OCI-LY1 (cell line): ENCODE results near the gene ELMO1.
A peak's percentile ranks its signal among the peaks of the same experiment; 100 is the strongest.

ENCODE experiments used
- H2AFZ ChIP-seq: fragments of 200-600 bp; sonication (generic), shearing (Covaris generic); 2 replicates; pipeline ENCODE4 v1.6.0; 2014; ENCODE audit warnings: antibody characterized with exemption, mild to moderate bottlenecking, low read length
- H3F3A ChIP-seq: fragments of 200-600 bp; sonication (generic), shearing (Covaris generic); 2 replicates; pipeline ENCODE4 v1.6.0; 2014; ENCODE audit warnings: mild to moderate bottlenecking, antibody characterized with exemption, low read length, moderate library complexity; ENCODE audit not compliant: insufficient read depth
- H3K27ac ChIP-seq: fragments of 200-600 bp; sonication (generic); 2 replicates; pipeline ENCODE4 v1.5.1; 2014; ENCODE audit warnings: low read length, mixed run types, mild to moderate bottlenecking, low read depth; ENCODE audit not compliant: poor library complexity, severe bottlenecking
- H3K27me3 ChIP-seq: fragments of 200-600 bp; sonication (generic); 2 replicates; pipeline ENCODE4 v1.6.0; 2014; ENCODE audit warnings: antibody characterized with exemption, mild to moderate bottlenecking, low read length, moderate library complexity; ENCODE audit not compliant: insufficient read depth
- H3K36me3 ChIP-seq: fragments of 200-600 bp; sonication (generic); 2 replicates; pipeline ENCODE4 v1.6.1; 2014; ENCODE audit warnings: mild to moderate bottlenecking, antibody characterized with exemption, low read length, moderate library complexity, mixed read lengths; ENCODE audit not compliant: insufficient read depth
- H3K4me1 ChIP-seq: fragments of 200-600 bp; sonication (generic); 2 replicates; pipeline ENCODE4 v1.5.1; 2014; ENCODE audit warnings: mild to moderate bottlenecking, low read length, moderate library complexity; ENCODE audit not compliant: insufficient read depth, severe bottlenecking
- H3K4me2 ChIP-seq: fragments of 200-600 bp; sonication (generic), shearing (Covaris generic); 2 replicates; pipeline ENCODE4 v1.6.1; 2014; ENCODE audit warnings: low read length
- H3K4me3 ChIP-seq: fragments of 200-600 bp; sonication (generic); 2 replicates; pipeline ENCODE4 v1.5.1; 2014; ENCODE audit warnings: low read length, low read depth, mild to moderate bottlenecking, mixed read lengths; ENCODE audit not compliant: poor library complexity, severe bottlenecking
- H3K79me2 ChIP-seq: fragments of 200-600 bp; shearing (Covaris generic); 2 replicates; pipeline ENCODE4 v1.6.1; 2016; ENCODE audit warnings: mixed run types, low read length, mixed read lengths; ENCODE audit not compliant: insufficient read depth
- H3K9ac ChIP-seq: fragments of 200-600 bp; sonication (generic), shearing (Covaris generic); 2 replicates; pipeline ENCODE4 v1.6.1; 2014; ENCODE audit warnings: mild to moderate bottlenecking, low read length, mixed read lengths
- H3K9me2 ChIP-seq: fragments of 200-600 bp; sonication (generic), shearing (Covaris generic); 2 replicates; pipeline ENCODE4 v1.6.1; 2014; ENCODE audit warnings: low read depth, mild to moderate bottlenecking, low read length, mixed read lengths
- H3K9me3 ChIP-seq: fragments of 200-600 bp; shearing (Covaris generic); 2 replicates; pipeline ENCODE4 v1.6.1; 2014; ENCODE audit warnings: low read length, mixed read lengths
- H4K20me1 ChIP-seq: fragments of 200-600 bp; sonication (generic), shearing (Covaris generic); 2 replicates; pipeline ENCODE4 v1.6.0; 2016; ENCODE audit warnings: mild to moderate bottlenecking, low read length; ENCODE audit not compliant: insufficient read depth
- EZH2 ChIP-seq: fragments of 200-600 bp; sonication (generic), shearing (Covaris generic); IDR thresholded peaks from 2 replicates; pipeline ENCODE4 v1.8.0; 2017; ENCODE audit warnings: borderline replicate concordance, mixed run types, mild to moderate bottlenecking, antibody characterized with exemption, low read length, moderate library complexity, mixed read lengths
- TF ChIP-seq, protein P1 (sequence below): fragments of 200-600 bp; sonication (generic), shearing (Covaris generic); IDR thresholded peaks from 2 replicates; pipeline ENCODE4 v1.5.1; 2017; ENCODE audit warnings: mild to moderate bottlenecking, antibody characterized with exemption, low read length, moderate library complexity, mixed read lengths

Gene ELMO1

DNA sequence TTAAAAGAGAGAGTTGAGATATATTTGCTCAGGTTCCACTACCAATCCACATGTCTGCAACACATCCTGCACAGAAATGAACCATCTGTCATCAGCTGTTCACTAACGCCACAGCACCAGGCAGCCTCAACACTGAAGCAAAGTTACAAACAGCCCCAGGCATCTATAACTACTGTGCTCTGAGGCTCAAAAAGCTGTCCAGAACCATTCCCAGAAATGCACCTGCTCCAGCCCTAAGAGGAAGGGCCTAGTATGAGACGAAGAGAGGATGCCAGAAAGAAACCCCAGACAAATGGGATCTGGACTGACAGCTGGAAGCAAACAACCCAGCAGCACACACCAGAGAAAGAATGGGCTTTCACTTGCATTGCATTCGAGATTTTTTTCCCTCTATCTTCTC, 159.3 kb downstream of the ELMO1 start:
- Histone ChIP-seq H3K27ac (peak overlapping the region; percentile 77), H3K9me2 (no peaks in the 10 kb centered on the region), H3K4me3 (no peak overlapping the region), H3K9ac (peak overlapping the region; percentile 15; the same call in 1 of the 2 replicates), H3K36me3 (peaks cover 18% of the 10 kb centered on the region), H3K4me2 (peak overlapping the region; percentile 19; the same call in 1 of the 2 replicates), H3F3A (0 out of 2 replicates have a peak, but pooled peaks cover 8% of the 10 kb centered on the region), H3K27me3 (no peaks in the 10 kb centered on the region), H4K20me1 (no peaks in the 10 kb centered on the region), H2AFZ (no peak overlapping the region), H3K4me1 (peaks cover 71% of the 10 kb centered on the region), H3K9me3 (no peaks in the 10 kb centered on the region), H3K79me2 (peaks cover 61% of the 10 kb centered on the region)
- TF ChIP-seq, protein P1, sequence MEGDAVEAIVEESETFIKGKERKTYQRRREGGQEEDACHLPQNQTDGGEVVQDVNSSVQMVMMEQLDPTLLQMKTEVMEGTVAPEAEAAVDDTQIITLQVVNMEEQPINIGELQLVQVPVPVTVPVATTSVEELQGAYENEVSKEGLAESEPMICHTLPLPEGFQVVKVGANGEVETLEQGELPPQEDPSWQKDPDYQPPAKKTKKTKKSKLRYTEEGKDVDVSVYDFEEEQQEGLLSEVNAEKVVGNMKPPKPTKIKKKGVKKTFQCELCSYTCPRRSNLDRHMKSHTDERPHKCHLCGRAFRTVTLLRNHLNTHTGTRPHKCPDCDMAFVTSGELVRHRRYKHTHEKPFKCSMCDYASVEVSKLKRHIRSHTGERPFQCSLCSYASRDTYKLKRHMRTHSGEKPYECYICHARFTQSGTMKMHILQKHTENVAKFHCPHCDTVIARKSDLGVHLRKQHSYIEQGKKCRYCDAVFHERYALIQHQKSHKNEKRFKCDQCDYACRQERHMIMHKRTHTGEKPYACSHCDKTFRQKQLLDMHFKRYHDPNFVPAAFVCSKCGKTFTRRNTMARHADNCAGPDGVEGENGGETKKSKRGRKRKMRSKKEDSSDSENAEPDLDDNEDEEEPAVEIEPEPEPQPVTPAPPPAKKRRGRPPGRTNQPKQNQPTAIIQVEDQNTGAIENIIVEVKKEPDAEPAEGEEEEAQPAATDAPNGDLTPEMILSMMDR: no peak
- no peak for TF ChIP-seq EZH2

DNA sequence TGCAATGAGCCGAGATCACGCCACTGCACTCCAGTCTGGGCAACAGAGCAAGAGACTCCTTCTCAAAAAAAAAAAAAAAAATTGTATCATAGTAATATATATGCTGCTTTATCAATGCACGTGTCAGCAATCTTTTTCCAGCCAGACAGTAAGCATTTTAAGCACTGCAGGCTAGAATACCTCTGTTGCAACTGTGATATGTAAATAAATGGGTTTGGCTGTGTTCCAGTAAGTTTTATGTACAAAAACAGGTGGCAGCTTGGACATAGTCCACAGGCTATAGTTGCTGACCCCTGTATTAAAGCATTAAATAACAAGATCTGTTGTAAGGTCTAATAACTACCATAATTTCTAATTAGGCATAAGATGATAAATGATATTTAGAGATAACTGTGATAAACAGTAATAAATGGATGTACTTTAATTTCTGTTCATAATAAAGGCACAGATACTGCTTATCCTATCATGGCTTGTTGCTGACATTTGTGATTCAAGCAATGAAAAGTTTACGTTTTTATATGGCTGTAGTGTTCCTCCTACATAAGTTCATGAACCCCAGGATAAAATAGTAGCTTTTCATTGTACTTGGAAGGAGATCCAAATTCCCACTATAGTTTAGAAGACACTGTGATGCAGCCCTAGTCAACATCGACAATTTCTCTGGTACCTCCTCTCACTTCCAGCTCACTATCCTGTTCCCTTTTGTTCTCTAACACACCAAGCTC, 161.4 kb downstream of the ELMO1 start:
- Histone ChIP-seq H3F3A (0 out of 2 replicates have a peak, but pooled peaks cover 8% of the 10 kb centered on the region), H3K9me3 (no peaks in the 10 kb centered on the region), H3K9me2 (no peaks in the 10 kb centered on the region), H3K4me1 (peaks cover 75% of the 10 kb centered on the region), H4K20me1 (no peaks in the 10 kb centered on the region), H3K27me3 (no peaks in the 10 kb centered on the region), H3K4me3 (no peak overlapping the region), H3K9ac (peak overlapping the region; percentile 13; the same call in 1 of the 2 replicates), H3K79me2 (peaks cover 74% of the 10 kb centered on the region), H3K36me3 (peaks cover 27% of the 10 kb centered on the region), H2AFZ (no peak overlapping the region), H3K27ac (peak overlapping the region; percentile 89), H3K4me2 (peak overlapping the region; percentile 49)
- TF ChIP-seq, protein P1: no peak
- no peak for TF ChIP-seq EZH2

DNA sequence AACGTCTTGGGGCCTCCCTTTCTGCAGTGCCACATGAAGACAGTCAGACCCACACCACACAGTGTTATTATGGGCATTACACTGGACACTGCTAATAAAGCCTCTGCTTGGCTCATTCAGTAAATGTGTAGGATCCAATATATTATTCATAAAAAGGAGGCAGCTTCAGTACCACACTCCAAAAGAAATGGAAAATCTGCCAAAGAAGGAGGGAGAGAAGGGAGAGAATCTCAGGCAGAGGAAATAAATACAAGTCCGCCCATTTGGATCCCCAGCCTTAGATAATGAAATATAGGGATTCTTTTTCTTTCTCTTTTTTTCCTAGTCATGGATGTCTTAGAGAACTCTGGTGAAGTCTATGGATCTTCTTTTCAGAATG, 162.2 kb downstream of the ELMO1 start:
- Histone ChIP-seq H3K4me2 (peak overlapping the region; percentile 49; the same call in 1 of the 2 replicates), H4K20me1 (no peaks in the 10 kb centered on the region), H3K9ac (peak overlapping the region; percentile 22; the same call in 1 of the 2 replicates), H3K4me1 (peaks cover 73% of the 10 kb centered on the region), H3K36me3 (peaks cover 35% of the 10 kb centered on the region), H3K27ac (peak overlapping the region; percentile 89), H3K79me2 (peaks cover 83% of the 10 kb centered on the region), H3K27me3 (no peaks in the 10 kb centered on the region), H3F3A (0 out of 2 replicates have a peak, but pooled peaks cover 8% of the 10 kb centered on the region), H3K4me3 (no peak overlapping the region), H2AFZ (no peak overlapping the region), H3K9me3 (no peaks in the 10 kb centered on the region), H3K9me2 (no peaks in the 10 kb centered on the region)
- TF ChIP-seq, protein P1: no peak
- TF ChIP-seq EZH2: no peak
